Measurements from ENCODE around the gene L3MBTL3. TPM values are rescaled to one million over a fixed set of nuclear protein-coding genes. Genes with fewer than 3 reads are reported as not detected.
A peak's percentile ranks its signal among the peaks of the same experiment; 100 is the strongest.
"Not testable (repeated sequence)": the region's sequence is repeated elsewhere in the genome, so short reads cannot be mapped to it uniquely, and the experiment has no call there.

Gene L3MBTL3
- total RNA-seq, 1 experiment from 2014 or later: 3.7 TPM

DNA sequence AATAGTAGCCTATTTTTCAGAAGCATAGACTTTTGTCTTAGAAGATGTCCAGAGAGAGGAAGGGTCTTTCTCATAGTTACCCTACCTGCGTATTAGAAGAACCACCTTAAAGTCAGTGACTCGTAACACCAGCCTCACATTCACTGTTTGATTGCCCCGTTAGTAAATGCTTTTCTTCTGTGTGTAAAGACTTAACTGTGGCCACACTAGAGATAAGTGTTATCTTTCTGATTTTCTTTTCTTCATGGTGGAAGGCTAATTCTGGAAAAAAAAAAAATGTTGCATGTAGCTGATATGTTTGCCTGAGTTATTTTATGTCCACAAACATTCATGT is 120.5 kb downstream of the L3MBTL3 start:
- no peak for DNase-seq (ENCODE audit: low read depth)

DNA sequence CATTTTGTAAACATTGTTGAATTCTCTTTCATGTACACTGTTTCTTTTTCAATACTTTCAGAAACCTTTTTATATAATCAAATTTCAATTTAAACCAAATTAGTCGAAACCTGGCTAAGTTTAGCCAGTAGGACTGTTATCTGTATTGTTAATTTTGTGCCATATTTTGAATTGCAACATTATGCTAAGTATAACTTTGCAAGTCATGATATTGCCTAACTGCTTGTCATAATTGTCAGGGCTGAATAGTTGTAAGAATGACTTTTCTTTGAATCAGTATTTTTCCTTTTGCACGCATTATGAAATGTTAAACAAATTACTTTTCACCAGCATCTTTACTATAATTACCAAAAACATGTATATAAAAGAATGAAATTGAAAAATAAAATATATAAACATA is 121.7 kb downstream of the L3MBTL3 start:
- no peak for DNase-seq (ENCODE audit: low read depth)

DNA sequence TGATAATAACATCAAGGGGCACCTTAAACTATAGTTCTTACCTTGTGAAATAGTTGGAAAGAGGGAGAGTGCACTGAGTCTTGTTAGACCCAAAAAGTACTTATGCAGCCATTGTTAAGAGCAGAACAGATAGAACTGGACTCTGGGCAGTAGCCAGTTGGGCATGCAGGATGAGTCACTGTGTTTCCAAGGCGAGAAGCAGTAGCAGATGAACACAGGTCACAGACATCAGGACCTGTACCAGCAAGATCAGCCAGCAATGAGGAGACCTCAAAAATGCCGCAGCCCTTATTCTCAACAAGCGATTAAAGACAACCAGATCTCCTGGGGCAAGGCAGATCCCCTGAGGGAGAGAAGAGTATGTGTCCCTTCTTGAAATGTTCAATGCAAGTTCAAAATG is 125.3 kb downstream of the L3MBTL3 start:
- peak; percentile 24 for DNase-seq (ENCODE audit: low read depth)

DNA sequence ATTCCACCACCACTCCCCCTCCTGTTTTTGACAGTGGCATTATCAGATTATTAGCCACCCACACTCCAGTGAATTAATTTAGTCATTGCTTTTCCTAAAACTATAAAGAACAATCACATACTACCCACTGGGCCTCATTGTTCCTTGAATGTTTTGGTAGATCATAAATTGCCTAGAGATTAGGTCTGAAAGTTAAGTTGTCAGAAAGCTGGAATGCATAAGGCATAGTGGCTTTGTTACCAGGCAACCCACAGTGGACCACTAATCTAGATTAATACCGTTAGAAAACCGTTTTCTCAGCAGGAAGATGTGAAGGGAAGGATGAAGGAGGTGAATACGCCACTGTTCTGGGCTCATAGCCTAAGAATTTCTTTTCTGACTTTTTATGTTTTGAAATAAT is 128.7 kb downstream of the L3MBTL3 start:
- no peak for DNase-seq (ENCODE audit: low read depth)

DNA sequence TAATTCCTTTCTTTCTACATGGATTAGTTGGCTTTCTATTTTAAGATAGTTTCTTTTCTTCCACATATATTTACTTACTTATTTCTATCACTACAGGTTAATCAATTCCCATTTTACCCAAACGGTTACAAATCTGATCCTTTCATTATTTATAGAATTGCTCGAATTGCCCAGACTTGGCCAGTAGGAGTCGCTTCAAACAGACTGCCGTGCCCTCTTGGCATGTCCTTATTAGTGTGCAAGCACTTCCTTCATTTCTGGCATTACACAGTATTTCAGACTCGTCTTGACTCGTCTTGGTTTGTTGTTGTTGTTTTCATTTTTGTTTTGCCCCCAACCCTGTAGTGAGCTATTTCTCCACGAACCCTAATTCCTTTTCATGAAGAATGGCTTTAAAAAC is 129.8 kb downstream of the L3MBTL3 start:
- peak; percentile 51 for DNase-seq (ENCODE audit: low read depth)

DNA sequence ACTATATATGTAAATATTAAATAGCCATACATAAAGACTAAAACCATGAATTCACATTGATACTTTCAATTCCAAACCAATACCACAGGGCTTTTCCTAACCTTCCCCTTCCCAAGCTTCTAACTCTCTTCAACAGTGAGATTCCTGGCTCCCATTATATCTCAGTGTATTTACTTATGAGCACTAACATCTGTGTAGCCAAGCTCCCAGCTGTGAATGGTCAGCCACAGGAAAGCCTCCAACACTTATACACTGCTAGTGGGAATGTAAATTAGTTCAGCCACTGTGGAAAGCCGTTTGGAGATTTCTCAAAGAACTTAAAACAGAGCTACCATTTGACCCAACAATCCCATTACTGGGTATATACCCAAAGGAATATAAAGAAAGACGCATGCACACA is 130.6 kb downstream of the L3MBTL3 start:
- DNase-seq (ENCODE audit: low read depth): not testable (repeated sequence)

DNA sequence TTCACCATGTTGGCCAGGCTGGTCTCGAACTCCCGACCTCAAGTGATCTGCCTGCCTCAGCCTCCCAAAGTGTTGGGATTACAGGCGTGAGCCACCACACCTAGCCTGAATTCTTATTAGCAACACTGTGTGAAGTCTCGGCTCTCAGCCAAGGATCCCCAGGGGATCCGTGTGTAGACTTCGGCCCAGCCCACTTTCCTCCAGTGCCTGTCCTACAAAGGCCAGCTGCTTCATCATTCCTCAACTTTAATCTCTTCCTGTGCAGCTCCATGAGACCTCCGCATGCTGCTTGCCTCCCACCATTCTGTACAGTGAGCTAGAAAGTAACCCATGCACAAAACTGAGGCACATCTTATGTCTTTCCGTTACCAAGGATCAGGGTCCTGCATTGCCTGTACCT is 132.5 kb downstream of the L3MBTL3 start:
- no peak for DNase-seq (ENCODE audit: low read depth)

DNA sequence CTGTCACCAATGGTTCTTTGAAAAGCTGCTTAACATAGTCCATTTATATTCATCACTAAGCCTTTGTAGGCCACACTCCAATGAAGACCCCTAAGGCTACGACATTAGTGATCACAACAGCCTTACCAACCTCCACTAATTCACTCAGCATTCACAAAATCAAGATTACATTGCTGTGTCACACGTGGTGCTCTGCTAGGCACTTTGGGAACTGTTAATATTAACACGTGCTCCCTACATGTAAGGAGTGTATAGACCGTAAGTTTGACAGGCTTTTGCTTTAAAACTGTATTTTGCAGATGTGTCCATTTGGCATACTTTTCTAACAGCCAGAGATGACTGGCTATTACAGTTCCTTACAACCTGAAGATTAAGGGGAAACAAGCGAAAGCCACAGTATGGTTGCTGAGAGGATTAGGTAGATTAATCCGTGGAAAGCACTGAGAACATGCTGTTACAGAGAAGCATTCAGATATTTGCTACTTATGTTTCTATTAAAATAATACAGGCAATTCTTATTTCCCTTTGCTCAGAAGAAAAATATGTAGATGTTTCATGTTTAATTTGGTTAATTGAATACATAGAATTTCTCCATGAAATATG is 134.6 kb downstream of the L3MBTL3 start:
- no peak for DNase-seq (ENCODE audit: low read depth)

DNA sequence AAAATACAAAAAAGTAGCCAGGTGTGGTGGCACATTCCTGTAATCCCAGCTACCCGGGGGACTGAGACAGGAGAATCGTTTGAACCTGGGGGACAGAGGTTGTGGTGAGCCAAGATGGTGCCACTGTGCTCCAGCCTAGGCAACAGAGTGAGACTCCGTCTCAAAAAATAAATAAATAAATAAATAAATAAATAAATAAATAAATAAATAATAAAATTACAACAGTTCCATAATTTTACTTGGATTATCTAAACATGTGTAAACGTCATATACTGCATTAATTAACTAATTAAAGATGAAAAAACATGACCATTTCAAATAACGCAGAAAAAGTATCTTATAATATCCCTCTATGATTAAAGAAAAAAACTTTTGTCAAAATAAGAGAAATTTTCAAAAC is 138.5 kb downstream of the L3MBTL3 start:
- no peak for DNase-seq (ENCODE audit: low read depth)

DNA sequence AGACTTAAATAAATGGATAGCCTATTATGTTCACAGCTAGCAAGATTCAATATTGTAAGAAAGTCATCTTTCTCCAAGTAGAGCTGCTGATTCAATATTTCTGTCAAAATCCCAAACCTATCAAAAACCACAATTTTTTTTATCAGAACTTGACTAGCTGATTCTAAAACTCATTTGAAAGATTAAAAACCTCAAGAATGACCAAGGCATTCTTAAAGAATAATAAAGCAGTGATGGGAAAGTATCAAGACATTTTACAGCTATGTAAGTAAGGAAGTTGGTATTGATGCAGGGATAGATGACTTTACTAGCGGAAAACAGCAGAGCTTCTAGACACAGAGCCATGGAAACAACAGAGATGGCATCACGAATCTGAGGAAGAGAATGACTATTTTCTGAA is 139.7 kb downstream of the L3MBTL3 start:
- no peak for DNase-seq (ENCODE audit: low read depth)

DNA sequence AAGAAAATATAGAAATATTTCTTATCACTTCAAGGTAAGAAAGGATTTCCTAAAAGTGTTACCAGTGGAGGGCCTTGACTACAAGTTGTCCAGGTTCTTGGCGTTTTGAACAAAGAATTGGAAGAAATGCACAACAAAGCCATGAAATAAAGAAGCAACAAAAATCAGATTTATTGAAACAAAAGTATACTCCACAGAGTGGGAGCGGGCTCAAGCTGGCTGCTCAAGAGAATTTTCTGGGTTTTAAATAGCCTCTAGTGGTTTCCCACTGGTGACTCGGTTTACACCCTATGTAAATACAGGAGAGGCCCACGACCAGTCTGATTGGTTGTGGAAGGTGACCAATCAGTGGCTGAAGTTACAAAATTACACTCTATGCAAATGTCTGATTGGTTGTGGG is 140.2 kb downstream of the L3MBTL3 start:
- DNase-seq (ENCODE audit: low read depth): no peak

DNA sequence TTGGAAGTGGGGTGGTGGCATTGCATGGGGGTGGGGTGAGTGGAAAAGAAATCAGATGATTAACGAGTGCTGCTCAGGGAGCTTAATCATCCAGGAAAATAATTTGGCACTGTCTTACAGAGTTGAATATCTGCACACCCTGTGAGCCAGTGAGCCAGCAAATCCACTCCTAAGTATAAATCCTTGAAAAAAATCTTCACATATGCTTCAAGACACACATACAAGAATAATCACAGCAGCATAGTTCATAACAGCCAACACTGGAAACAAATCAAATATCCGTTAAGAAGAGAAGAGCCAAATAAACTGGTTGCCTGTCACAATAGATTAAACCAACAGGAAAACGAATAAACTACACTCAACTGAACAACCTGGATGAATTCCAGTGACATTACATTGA is 141.6 kb downstream of the L3MBTL3 start:
- DNase-seq (ENCODE audit: low read depth): no peak

DNA sequence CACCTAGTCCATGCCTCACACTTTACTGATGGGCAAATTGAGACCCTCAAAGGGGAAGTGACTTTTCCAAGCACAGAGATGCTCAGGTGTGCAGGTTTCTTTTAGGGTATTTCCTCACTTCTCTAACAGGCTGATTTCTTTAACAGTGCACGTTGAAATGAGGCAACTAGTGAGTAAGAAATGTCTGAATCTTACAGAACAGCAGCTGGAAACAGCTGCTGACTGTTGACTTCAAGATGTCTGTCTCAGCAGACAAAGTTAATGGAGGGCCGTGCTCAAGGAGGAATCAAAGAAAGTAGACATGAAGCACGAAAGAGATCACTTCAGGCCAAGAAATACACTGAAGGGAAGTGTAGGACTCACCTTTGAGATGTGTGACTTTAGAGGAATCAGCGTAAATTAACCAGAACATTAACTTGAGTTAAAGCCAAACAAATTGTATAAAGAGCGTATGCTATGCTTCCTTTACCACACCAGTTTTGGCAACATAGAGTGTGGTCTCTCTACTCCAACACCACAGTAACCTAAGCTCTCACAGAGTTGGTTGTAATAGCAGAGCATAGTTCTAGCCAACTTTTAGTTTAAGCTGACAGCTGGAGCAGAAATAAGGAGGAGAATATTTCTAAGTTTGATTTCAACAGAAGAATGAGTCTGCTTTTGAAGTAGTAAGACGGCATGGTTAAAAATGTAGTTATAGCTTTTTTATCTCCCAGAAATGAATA is 143.5 kb downstream of the L3MBTL3 start:
- DNase-seq (ENCODE audit: low read depth): peak; percentile 17

DNA sequence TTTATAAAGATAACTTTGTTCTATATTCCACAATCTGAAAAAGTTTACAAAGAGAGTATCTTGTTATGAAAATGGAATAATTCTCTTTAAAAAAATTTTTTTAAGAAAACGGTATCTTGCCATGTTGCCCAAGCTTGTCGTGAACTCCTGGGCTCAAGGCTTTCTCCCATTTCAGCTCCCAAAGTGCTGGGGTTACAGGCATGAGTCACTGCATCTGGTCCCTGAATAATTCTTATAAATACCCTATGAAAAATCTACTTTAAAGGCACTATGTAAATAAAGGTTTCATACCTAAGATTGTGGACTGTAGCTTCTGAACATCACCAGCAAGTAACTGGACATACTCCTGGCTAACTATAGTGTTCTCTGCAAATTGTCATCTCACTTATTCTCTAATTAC is 144.0 kb downstream of the L3MBTL3 start:
- no peak for DNase-seq (ENCODE audit: low read depth)

DNA sequence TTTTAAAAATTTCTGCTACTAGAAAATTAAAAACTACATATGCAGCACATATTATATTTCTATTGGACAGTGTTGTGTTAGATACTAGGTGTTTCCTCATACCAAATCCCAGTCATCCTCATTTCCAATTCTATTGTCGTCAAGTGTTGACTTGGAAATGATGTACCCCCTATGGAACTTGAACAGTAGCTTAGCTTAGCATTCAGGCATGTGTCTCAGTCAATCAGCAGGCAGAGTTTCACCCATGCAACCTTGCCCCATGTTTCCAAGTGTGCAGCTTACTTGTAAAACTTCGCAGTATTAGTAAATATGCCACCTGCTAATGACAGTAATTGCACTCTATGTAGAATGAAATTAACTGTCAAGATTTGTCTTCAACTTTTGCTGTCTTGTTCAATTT is 144.9 kb downstream of the L3MBTL3 start:
- no peak for DNase-seq (ENCODE audit: low read depth)

DNA sequence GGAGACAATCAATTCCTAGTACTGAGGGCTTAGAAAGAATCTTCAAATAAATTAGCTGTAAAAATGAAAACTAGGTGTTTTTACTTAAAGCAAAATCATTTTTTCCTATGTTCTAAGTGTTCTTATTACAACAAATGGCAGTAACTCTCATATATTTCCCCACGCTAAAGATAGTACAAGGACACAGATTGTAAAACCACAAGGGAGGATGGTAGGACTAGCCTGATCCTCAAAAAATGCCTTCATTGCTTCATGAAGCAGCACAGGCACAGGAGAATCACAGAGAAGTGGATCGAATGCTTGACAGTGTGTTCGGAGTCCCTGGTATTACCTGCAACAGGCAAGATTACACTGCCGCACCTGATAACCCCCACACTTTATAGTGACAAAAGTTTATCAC is 145.9 kb downstream of the L3MBTL3 start:
- DNase-seq (ENCODE audit: low read depth): no peak

DNA sequence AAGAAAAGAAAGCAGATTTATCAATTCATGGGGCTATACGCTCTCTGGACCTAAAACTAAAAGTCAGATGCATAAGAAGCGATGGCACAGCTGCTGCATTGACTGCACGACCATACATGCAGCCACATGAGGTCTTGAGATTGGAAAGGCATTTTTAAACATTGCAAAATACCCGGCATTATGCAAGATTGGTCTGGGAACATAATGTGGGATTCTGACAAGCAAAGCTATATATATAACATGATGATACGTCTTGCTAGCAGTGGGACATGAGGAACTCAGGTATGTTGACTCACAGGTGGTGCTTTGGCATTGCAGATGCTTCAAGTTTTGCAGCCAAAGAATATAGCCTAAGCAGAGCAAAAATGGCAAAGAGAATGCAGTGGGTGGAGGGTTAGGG is 149.3 kb downstream of the L3MBTL3 start:
- peak; percentile 23 for DNase-seq (ENCODE audit: low read depth)

DNA sequence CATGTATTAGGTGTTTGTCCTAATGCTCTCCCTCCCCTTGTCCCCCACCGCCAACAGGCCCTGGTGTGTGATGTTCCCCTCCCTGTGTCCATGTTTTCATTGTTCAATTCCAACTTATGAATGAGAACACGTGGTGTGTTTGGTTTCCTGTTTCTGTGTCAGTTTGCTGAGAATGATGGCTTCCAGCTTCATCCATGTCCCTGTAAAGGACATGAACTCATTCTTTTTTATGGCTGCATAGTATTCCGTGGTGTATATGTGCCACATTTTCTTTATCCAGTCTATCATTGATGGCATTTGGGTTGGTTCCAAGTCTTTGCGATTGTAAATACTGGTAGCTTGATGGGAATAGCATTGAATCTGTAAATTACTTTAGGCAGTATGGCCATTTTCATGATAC is 151.8 kb downstream of the L3MBTL3 start:
- DNase-seq (ENCODE audit: low read depth): not testable (repeated sequence)

DNA sequence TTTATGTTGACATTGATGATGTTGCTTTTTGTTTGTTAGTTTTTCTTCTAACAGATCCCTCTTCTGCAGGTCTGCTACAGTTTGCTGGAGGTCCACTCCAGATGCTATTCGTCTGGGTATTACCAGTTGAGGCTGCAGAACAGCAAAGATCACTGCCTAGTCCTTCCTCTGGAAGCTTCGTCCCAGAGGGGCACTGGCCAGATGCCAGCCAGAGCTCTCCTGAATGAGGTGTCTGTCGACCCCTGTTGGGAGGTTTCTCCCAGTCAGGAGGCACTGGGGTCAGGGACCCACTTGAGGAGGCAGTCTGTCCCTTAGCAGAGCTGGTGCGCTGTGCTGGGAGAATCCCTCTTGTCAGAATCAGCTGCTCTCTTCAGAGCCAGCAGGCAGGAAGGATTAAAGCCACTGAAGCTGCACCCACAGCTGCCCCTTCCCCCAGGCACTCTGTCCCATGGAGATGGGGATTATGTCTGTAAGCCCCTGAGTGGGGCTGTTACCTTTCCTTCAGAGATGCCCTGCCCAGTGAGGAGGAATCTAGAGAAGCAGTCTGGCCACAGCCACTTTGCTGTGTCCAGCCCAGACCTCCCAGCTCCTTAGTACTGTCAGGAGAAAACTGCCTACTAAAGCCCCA is 155.1 kb downstream of the L3MBTL3 start:
- DNase-seq (ENCODE audit: low read depth): not testable (repeated sequence)

DNA sequence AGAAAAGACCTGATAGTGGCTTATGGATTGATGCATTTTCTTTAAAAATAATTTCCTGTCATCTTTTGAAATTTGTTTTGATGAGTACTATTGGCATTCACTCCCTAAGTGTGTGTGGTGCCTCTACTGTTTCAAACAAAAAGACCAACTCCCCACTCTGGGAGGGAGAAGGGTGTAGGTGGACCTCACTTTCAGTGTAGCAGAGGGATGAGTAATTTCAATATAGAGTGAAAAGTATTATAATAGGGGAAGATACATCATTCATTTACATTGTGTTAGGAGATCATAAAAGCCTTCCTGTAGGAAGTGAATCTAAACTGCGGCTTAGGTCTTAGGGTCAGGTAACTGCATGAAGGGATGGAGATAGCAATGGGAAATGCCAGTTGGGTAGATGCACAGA is 158.0 kb downstream of the L3MBTL3 start:
- DNase-seq (ENCODE audit: low read depth): no peak

DNA sequence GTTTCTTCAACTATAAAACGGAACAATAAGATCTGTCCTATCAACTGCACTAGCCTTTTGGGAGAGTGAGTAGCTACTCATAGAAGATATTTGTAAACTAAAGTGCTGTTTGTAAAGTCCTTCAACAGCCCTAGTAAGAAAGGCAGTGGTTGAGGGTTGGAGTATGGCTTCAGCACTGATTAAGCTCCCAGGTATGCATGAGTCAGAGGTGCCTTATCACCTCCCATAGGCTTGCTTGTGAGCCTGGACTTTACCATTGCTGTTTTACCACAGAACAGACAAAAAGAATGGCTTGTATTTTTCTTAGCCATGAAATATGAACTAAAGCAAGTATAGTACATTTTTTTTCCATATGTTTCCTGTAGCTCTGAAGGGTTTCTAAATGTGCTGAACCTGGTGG is 160.3 kb downstream of the L3MBTL3 start:
- DNase-seq (ENCODE audit: low read depth): peak; percentile 91

DNA sequence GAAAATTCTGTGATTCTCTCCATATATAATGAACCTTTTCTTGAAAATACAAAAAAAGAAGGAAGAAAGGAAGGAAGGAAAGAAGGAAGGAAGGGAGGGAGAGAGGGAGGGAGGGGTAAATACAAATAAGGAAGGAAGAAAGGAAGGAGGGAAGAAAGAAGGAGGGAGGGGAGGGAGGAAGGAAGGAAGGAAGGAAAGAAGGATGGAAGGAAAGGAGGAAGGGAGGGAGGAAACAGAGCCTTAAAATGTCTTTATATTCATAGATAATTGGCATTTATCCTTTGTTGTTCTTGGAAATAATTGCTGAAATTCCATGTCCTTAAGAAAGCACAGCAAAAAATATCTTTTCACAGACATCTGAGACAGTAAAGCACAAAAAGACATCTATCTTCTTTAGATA is 164.1 kb downstream of the L3MBTL3 start:
- DNase-seq (ENCODE audit: low read depth): no peak

Measured in RPMI7951 (cell line).